Muscle layer of duodenum (tissue), 2 donors: ENCODE results near the gene CYP2D6.
"Not testable (repeated sequence)": the region's sequence is repeated elsewhere in the genome, so short reads cannot be mapped to it uniquely, and the experiment has no call there.

Experiments used
- H3K27ac ChIP-seq: one replicate; pipeline ENCODE4 v1.7.0; 2013; ENCODE audit warnings: mild to moderate bottlenecking, low read length
- H3K27me3 ChIP-seq: one replicate; pipeline ENCODE4 v1.7.0; 2013; ENCODE audit warnings: low read depth, mild to moderate bottlenecking, control low read depth, low read length
- H3K36me3 ChIP-seq, 2 donors: one replicate each; pipeline ENCODE4 v1.7.0; 2013; ENCODE audit warnings: low read length in 2 of 2, control low read depth in 1 of 2, mild to moderate bottlenecking in 1 of 2; ENCODE audit not compliant: insufficient read depth in 2 of 2, control insufficient read depth in 1 of 2
- H3K4me1 ChIP-seq, 2 donors: one replicate each; pipeline ENCODE4 v1.7.0; 2013; ENCODE audit warnings: low read length in 2 of 2, mild to moderate bottlenecking in 2 of 2, control low read depth in 1 of 2, moderate library complexity in 1 of 2; ENCODE audit not compliant: insufficient read depth in 2 of 2, control insufficient read depth in 1 of 2
- H3K4me3 ChIP-seq, 2 donors: one replicate each; pipeline ENCODE4 v1.7.0; 2013; ENCODE audit warnings: low read length in 2 of 2, low read depth in 1 of 2, mild to moderate bottlenecking in 1 of 2
- H3K9me3 ChIP-seq, 2 donors: one replicate each; pipeline ENCODE4 v1.7.0; 2013; ENCODE audit warnings: low read length in 2 of 2, control low read depth in 1 of 2, mild to moderate bottlenecking in 1 of 2; ENCODE audit not compliant: control insufficient read depth in 1 of 2
- donor health status: healthy.

Gene CYP2D6

DNA sequence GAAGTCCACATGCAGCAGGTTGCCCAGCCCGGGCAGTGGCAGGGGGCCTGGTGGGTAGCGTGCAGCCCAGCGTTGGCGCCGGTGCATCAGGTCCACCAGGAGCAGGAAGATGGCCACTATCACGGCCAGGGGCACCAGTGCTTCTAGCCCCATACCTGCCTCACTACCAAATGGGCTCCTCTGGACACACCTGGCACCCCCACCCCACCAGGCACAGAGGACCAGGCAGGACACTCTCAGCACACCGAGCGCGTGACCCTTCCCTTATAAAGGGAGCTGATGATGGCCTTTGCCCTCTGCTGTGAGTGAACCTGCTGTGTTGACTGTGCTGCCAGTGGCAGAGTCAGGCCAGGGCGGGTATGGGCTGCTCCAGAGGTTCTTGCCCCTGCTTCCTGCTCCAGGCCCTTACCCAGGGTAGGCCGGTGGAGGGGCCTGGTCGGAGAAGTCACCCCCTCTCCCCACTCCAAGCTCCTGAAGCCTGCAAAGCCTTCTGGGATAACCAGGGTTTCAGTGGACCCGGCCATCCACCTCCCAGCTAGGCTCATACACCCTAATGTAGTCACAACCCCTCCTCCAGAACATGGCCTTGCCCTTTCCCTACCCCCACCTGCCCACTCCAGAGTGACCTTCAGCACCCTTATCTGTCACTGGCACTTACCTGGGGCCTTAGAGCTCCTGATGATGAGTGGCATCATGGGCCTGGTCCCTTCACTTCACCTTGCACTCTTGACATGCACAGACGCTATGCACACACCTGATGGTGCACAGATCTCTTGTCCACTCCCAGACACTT lies at the start of gene CYP2D6:
TSS of gene CYP2D6 (minus strand) at position 172 of the 793 bp plus-strand sequence. CDS start at position 153, 19 bp downstream.
- not testable (repeated sequence) for H3K27me3 ChIP-seq, H3K4me1 ChIP-seq, H3K36me3 ChIP-seq, H3K4me3 ChIP-seq, H3K9me3 ChIP-seq, H3K27ac ChIP-seq

DNA sequence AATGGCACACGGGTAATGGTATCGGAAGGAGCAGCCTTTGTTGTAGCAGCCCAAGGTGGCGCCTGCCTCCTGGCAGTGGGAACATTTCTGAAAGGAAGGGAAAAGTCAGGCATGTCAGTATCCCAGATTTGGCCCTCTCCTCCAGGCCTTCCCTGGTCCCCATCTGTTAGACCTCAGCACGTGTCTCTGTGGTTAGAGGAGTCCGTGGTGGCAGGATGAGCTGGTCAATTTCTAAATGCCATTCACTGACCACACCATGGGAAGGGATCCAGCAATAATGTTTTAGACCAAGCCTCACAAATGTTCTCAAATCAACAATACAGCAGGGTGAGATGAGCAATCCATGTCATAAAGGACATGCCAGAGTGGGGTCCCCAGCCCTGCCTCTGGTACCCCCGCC lies 49.0 kb upstream of the CYP2D6 start:
- Histone ChIP-seq H3K4me1 (peaks cover 9 to 10% of the 10 kb centered on the region in 2 donors), H3K27me3 (no peaks in the 10 kb centered on the region), H3K9me3 (no peaks in the 10 kb centered on the region), H3K4me3 (no peak overlapping the region), H3K36me3 (peaks cover 4% of the 10 kb centered on the region in 2 donors), H3K27ac (peak overlapping the region; percentile 39)

DNA sequence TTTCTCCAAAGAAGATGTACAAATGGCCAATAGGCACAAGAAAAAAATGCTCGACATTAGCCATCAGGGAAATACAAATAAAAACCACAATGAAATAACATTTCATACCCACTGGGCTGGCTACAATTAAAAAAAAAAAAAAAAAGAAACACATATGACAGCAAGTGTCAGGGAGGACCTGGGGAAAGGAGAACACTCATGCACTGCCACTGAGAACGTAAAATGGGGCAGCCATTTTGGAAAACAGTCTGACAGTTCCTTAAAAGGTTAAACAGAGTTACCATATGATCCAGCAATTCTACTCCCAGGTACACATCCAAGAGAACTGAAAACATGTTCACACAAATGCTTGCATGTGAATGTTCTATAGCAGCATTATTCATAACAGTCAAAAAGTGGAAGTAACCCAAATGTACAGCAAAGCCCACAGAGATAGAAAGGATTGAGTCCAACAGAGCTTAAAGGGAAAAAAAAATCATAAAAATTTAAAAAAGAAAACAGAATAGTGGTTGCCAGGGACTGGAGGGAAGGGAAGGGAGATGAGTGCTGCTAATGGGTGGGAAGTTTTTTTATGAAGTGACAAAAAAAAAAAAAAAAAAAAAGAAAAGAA lies 48.4 kb upstream of the CYP2D6 start:
- H3K27me3 ChIP-seq = no peaks in the 10 kb centered on the region
- no peak overlapping the region for H3K27ac ChIP-seq
- H3K4me3 ChIP-seq = no peak overlapping the region
- no peaks in the 10 kb centered on the region for H3K9me3 ChIP-seq
- peaks cover 9 to 10% of the 10 kb centered on the region in 2 donors for H3K4me1 ChIP-seq
- H3K36me3 ChIP-seq = peaks cover 4% of the 10 kb centered on the region in 2 donors

DNA sequence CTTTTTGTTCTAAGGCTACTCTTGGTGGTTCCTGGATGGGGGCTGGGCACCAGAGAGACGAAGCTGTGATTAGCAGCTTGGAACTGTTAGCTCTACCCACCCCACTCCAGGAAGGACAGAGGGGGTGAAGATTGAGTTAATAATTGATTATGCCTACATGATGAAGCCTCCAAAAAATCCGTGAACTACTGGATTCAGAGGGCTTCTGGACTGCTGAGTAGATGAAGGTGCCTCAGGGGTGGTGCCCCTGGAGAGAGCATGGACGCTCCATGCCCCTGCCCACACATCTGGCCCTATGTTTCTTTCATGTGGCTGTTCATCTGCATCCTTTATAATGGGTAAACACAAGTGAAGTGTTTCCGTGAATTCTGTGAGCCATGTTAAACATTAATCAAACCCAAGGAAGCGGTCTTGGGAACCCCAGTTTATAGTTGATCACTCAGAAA lies 47.3 kb upstream of the CYP2D6 start:
- H3K4me1 ChIP-seq = peaks cover 18 to 19% of the 10 kb centered on the region in 2 donors
- H3K36me3 ChIP-seq = peaks cover 4% of the 10 kb centered on the region in 2 donors
- no peak overlapping the region for H3K4me3 ChIP-seq
- H3K27me3 ChIP-seq = no peaks in the 10 kb centered on the region
- peak overlapping the region; percentile 14 for H3K27ac ChIP-seq
- H3K9me3 ChIP-seq = no peaks in the 10 kb centered on the region

DNA sequence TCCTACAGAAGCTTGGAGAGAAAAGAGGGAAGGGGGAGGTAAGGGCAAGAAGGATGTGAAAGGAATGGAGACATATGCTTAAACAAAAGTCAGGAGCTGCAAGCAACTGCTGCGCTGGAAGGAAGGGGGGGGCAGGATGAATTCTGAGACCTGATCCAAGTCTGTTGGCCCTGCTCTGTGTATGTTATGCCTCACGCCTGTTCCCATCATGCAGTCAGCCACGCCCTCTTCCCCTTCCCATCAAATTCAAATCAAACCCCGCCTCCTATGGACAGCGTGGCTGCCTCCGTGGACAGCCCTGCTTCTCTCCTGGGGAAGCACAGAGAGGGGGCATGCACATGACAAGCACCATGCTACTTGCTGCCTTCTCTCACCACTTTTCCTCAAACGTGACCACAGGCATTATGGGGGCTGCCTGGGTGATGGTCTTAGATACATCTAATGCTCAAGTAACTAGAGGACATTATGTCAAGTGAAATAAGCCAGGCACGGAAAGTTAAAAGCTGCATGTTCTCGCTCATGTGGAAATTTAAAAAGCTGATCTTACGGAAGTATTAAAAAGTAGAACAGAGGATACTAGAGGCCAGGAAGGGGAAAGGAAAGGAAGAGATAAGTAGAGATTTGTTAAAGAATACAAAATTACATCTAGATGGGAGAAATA lies 45.8 kb upstream of the CYP2D6 start:
- H3K27ac ChIP-seq = no peak overlapping the region
- no peaks in the 10 kb centered on the region for H3K9me3 ChIP-seq
- no peak overlapping the region for H3K4me3 ChIP-seq
- peaks cover 34% of the 10 kb centered on the region in 2 donors for H3K4me1 ChIP-seq
- peaks cover 4% of the 10 kb centered on the region in 2 donors for H3K36me3 ChIP-seq
- H3K27me3 ChIP-seq = no peaks in the 10 kb centered on the region

DNA sequence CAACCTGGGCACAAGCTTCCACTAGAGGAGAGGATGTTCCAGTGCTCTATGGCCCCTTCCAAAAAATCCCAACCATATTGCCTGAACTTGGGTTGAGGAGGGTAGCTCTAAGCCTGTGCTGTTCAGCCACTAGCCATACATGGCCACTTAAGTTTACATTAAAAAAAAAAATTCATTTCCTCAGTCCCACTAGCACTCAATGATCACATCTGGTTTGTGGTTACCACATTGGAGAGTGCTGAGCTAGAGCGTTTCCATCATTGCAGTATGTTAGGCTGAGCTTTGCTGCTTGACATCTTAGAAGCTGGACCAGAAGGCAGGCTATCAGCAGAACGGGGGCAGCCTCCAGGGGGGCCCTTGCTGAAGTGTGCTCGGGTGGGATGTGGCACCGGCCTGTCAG lies 43.5 kb upstream of the CYP2D6 start:
- Histone ChIP-seq H3K27me3 (no peaks in the 10 kb centered on the region), H3K27ac (no peak overlapping the region), H3K4me1 (peaks cover 27 to 28% of the 10 kb centered on the region in 2 donors), H3K4me3 (no peak overlapping the region), H3K9me3 (no peaks in the 10 kb centered on the region), H3K36me3 (peaks cover 4% of the 10 kb centered on the region in 2 donors)

DNA sequence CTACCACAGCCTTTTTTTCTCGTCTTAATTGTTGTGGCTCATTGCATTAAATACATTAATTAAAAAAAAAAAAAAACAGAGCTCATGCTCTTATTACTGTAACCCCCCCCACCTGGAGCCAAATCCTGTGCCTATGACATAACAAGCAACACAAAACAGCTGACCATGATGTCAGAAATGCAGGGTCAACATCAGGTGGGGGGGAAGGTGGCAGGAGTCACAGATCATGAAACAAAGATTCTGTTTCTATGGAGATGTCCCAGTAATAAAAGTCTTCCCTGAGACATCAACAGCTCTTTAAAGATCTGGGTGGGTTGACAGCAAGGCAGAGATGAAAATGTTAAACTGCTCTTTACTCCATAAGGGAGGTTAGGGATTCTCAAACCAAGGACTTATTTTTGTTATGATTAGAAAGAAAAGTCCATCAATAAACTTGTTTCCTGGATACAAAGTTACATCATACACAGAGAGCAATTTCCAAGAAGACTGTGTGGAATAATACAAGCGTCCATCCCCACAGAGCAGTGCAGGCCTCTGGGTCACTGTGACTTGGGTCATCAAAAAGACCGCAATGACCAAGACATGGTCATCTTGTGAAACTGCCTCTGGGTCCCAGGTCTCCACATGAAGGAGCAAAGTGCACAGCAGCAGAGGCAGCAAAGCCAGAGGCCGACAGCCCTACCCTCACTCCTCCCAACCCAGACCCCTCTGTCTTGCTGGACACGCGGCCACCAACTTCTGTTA lies 42.7 kb upstream of the CYP2D6 start:
- H3K4me3 ChIP-seq = no peak overlapping the region
- no peaks in the 10 kb centered on the region for H3K27me3 ChIP-seq
- peaks cover 4 to 5% of the 10 kb centered on the region in 2 donors for H3K36me3 ChIP-seq
- peaks cover 27 to 28% of the 10 kb centered on the region in 2 donors for H3K4me1 ChIP-seq
- no peaks in the 10 kb centered on the region for H3K9me3 ChIP-seq
- no peak overlapping the region for H3K27ac ChIP-seq

DNA sequence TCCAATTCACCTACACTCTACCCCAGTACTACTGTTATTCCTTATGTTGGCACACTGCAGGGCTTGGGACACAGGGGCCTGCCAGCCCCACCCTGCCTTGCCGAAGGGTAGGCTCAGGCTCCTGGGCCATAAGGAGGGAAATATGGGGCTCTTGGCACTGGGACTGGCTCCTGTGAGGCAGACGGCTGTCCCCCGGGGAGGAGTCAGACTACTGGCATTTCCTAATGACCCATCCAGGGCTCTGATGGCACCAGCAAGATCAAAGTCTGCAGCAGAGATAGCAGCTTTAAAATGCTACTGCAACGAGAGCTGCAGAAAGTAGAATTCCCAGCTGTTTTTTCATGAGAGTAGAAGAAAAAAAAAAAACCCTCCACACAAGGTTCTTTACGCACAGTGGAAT lies 42.2 kb upstream of the CYP2D6 start:
- Histone ChIP-seq H3K27ac (peak overlapping the region; percentile 33), H3K27me3 (no peaks in the 10 kb centered on the region), H3K36me3 (peaks cover under 1 to 5% of the 10 kb centered on the region in 2 donors), H3K9me3 (no peaks in the 10 kb centered on the region), H3K4me1 (peaks cover 27 to 28% of the 10 kb centered on the region in 2 donors), H3K4me3 (no peak overlapping the region)

DNA sequence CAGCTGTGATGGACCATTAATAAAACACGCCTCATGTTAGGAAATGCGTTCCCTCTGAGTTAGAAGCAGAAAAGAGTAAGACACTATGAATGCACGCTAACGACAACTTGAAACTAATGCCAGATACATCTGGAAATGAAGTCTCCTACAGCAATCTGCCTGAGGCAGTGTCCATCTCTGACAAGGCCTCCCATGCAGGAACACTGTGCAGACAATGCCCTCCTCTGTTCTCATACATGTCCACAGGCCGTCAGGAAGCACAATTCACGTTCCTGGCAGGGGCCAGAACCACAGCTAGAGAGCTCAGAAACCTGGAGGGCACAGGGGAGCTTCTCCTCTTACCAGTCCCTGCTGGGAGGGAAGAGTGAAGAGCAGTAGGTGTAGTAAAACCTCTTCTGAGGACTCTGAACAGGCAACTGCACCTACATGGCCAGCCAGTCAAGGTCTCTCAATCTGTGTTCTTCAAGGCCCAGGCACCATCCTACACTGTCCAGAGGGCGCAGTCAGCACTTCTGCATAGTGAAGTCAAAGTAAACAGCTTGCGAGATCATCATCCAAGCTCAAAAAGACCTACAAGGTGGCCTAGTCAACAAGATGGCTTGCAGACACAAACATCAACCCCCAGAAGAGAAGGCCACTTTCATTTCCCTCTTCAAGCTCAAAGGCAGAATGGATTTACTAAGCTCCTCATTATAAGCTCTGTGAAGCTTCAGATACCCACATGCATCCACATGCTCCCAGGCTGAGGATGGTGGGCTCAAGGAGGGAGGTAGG lies 41.5 kb upstream of the CYP2D6 start:
- Histone ChIP-seq H3K4me3 (no peak overlapping the region), H3K4me1 (peaks cover 25 to 27% of the 10 kb centered on the region in 2 donors), H3K27me3 (no peaks in the 10 kb centered on the region), H3K9me3 (no peaks in the 10 kb centered on the region), H3K36me3 (peaks cover 0 to 5% of the 10 kb centered on the region in 2 donors), H3K27ac (peak overlapping the region; percentile 33)

DNA sequence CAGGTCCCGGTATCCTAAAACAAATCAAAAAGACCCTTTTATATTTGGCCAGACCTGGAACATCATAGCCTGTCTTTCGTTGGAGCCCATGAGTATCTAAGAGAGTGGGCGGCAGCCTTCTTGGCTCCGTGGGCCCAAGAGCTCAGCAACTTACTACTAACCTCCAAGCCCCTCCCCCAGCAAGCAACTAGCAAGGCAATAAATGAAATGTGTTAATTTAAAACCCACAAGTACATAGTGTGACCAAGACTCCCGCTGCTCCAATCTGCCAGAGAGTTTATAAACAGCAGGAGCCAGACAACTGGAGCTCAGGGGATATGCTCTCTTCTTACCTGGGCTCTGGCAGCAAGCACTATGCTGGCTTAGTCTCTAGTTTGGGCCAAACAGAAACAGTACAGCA lies 40.8 kb upstream of the CYP2D6 start:
- no peaks in the 10 kb centered on the region for H3K27me3 ChIP-seq
- H3K36me3 ChIP-seq = peaks cover 0 to 5% of the 10 kb centered on the region in 2 donors
- H3K4me3 ChIP-seq = no peak overlapping the region
- peaks cover 25 to 27% of the 10 kb centered on the region in 2 donors for H3K4me1 ChIP-seq
- no peaks in the 10 kb centered on the region for H3K9me3 ChIP-seq
- H3K27ac ChIP-seq = no peak overlapping the region
